ENCODE measurements around the gene FAM240B.

Gene FAM240B

DNA sequence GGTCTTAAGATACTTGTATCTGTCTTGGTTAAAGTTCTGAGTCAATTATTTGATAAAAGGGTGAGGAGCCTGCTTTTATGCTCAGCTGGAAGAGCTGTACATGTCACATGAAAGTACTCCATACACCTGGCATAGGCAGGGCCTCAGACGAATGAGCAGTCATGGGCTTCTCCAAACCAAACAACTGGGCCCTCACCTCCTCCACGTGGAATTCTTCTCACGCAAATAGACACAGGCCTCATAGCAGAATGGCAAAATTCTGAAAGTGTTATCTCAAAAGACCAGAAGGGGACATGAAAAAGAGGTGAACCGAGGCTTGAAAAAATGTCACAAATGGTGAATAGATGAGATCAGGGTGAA is 48.6 kb downstream of the FAM240B start:
- no peak for DNase-seq (ENCODE audit: low spot score)
- no peak overlapping the region for H3K27ac ChIP-seq
- ChIA-PET POLR2A (ENCODE audit: low non-redundant PET) (no interaction called here), CTCF (interaction anchor here (0.6 kb wide), 1 partner anchor 212 kb away, joined by 3 read pairs; no protein-coding TSS in a partner anchor)
- TF ChIP-seq CTCF (conservative IDR thresholded peaks at IDR 0.05; ENCODE audit: low read depth): no peak

DNA sequence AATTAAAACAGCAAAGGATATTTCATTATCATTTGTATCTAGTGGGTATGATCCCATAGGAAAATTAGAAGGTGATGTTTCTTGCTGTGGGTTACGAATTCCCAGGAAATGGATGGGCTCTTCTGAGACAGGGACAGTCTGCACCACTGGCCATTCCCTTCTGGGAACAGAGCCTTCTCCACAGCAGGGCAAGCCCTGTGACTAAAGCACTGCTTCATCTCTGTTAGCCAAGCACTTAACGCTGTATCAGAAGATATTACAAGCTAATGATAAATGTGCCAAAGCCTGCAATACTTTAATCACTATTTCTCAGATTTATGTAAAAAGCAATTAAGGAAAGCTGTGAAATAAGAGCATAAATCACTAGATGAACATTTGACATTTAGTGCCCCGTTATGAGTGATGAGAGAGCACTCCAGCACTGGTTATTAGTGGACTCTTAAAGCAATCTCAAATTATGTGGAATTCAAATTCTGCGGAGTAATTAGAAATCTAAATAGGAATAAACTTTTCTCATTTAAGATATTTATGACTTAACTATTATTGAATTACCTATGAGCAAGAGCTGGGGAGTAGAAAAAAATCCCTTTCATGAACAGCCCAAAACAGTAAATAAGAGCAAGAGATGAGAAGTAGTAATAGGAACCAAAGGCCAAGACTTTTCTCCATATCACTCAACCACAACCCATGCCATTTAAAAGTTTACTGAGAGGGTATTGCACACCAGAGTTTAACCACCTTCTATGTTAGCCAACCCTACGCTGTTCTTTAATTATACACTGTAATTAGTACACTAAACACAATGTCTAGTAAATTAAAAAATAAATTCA is 49.2 kb downstream of the FAM240B start:
- TF ChIP-seq CTCF (conservative IDR thresholded peaks at IDR 0.05; ENCODE audit: low read depth): no peak
- ChIA-PET CTCF (no interaction called here), POLR2A (ENCODE audit: low non-redundant PET) (no interaction called here)
- no peak for DNase-seq (ENCODE audit: low spot score)
- H3K27ac ChIP-seq: no peak overlapping the region

GRCh38 chr9:38668791-38669466 is 51.0 kb downstream of the FAM240B start:
- ChIA-PET CTCF (no interaction called here), POLR2A (ENCODE audit: low non-redundant PET) (no interaction called here)
- TF ChIP-seq CTCF (conservative IDR thresholded peaks at IDR 0.05; ENCODE audit: low read depth): no peak
- no peak for DNase-seq (ENCODE audit: low spot score)
- no peak overlapping the region for H3K27ac ChIP-seq

DNA sequence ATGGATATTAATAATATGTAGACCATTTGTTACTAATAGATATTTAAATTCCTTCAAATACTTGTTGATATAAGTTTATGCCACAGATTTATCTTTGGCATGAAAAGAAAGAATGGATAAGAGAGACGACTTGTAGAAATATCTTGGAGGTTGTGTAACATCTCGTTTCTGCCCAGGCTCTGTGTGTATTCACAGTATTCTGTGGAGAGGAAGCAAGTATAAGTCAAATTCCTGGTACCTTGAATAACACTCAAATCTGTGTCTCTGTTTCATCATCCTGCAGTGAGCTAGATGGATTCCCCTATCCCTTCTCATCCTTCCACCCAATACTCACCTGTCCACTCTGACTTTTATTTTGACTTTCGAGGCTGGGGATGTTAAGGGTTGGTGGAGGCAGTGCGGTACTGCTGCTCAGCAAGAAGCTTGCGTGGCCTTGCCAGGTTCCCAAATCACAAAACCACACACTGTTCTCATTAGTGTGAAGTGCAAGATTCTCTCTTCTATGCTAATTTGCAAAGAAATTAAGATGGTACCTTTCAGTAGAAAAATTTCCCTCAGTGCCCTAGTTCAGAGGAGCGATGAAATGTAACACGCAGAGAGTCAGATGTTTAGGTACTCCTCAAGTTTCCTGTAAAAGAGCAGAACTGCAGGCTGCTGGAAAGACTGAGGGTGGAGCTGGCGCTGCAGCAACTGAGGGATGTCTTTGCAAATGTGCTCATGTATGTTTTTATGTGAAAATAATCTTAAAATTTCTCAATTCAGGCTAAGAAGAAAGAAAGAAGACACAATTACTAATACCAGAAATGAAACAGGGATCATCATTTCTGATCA is 57.0 kb downstream of the FAM240B start:
- H3K27ac ChIP-seq: no peak overlapping the region
- POLR2A ChIA-PET (ENCODE audit: low non-redundant PET): no interaction called here
- TF ChIP-seq CTCF (conservative IDR thresholded peaks at IDR 0.05; ENCODE audit: low read depth): peak; percentile 50
- CTCF ChIA-PET: interaction anchor here (0.5 kb wide), 1 partner anchor 40 kb away, joined by 7 read pairs; no protein-coding TSS in a partner anchor
- no peak for DNase-seq (ENCODE audit: low spot score)

- CTCF ChIA-PET: interaction anchor here (0.6 kb wide), 1 partner anchor 14 kb away, joined by 4 read pairs; no protein-coding TSS in a partner anchor
- no peak for TF ChIP-seq CTCF (conservative IDR thresholded peaks at IDR 0.05; ENCODE audit: low read depth)
- no peak for DNase-seq (ENCODE audit: low spot score)
- POLR2A ChIA-PET (ENCODE audit: low non-redundant PET): no interaction called here
- no peak overlapping the region for H3K27ac ChIP-seq
Observed at GRCh38 chr9:38659538-38659937, 60.4 kb downstream of the FAM240B start.

DNA sequence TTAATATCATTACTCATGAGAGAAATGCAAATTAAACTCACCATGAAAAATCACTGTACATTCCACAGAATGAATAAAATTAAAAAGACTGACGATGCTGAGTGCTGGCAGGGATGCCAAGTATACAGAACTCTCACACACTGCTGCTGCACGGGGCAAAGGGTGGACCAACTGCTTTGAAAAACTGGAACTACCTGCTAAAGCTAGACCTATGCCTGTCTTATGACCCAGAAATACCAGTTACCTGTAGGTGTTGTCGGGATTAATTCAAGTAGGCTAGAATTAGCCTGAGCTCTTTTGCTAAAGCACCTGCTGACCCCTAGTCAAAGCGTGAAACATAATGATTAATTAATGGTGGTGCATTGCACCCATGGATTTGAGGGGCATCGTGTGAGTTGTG is 63.0 kb downstream of the FAM240B start:
- H3K27ac ChIP-seq: no peak overlapping the region
- ChIA-PET POLR2A (ENCODE audit: low non-redundant PET) (no interaction called here), CTCF (no interaction called here)
- DNase-seq (ENCODE audit: low spot score): no peak
- no peak for TF ChIP-seq CTCF (conservative IDR thresholded peaks at IDR 0.05; ENCODE audit: low read depth)

Measured in RWPE1 (cell line).